Measurements from ENCODE around the gene CSNK1G3.

DNA sequence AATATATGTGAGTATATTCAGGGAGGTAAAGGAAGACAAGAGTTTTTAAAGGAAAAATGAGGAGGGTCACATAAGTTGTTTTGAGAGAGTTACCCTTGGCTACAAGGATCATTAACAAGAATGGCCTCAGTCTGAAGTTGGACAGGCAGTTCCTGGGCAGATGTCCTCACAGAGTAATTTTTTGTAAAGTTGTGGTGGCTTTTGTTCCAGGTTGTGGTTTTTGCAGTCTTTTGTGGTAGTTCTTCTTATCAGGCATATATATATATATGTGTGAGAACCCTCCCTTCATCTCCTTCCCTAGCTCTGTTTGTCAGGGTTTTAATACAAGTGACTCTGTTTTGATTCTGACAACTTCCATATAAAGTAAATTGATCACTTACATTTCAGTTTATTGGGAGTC lies 60.0 kb downstream of the CSNK1G3 start:
- TF ChIP-seq CTCF (conservative IDR thresholded peaks at IDR 0.05; ENCODE audit: low read depth, low read length) (no peak), EZH2 (IDR thresholded peaks at IDR 0.05; ENCODE audit: low read length, unreplicated experiment) (no peak)
